GM12865 (cell line): Measurements from ENCODE around the gene IPMK.
A peak's percentile ranks its signal among the peaks of the same experiment; 100 is the strongest.

ENCODE experiments used
- DNase-seq: peaks from one replicate; pipeline ENCODE4 v3.0.0; 2010; ENCODE audit warnings: low read depth
- H3K4me3 ChIP-seq: 2 replicates; pipeline ENCODE4 v1.5.1; 2011; ENCODE audit warnings: mild to moderate bottlenecking, low read depth, low read length, control low read depth
- CTCF ChIP-seq: IDR thresholded peaks from 2 replicates; pipeline ENCODE4 v1.5.1; 2011; ENCODE audit warnings: low read length, control low read depth, low read depth, inconsistent platforms; ENCODE audit not compliant: insufficient read depth; ENCODE audit errors: missing control alignments

The IPMK gene

GRCh38 chr10:58267713-58268453 lies at the start of gene IPMK:
IPMK (minus strand) TSS chr10:58267894; CDS start chr10:58267611, 283 bp downstream.
- DNase-seq, result peak; percentile 98
- no peak for TF ChIP-seq CTCF
- H3K4me3 ChIP-seq, result peak within 1 kb of the TSS; percentile 96

GRCh38 chr10:58316874-58317273 lies 49.2 kb upstream of the IPMK start:
- no peak for TF ChIP-seq CTCF
- no peak overlapping the region for H3K4me3 ChIP-seq

GRCh38 chr10:58311026-58311425 lies 43.3 kb upstream of the IPMK start:
- DNase-seq, result no peak
- no peak overlapping the region for H3K4me3 ChIP-seq
- TF ChIP-seq CTCF, result no peak

More at GRCh38 chr10:58316874-58317273, 49.2 kb upstream of the IPMK start:
- DNase-seq, result no peak

GRCh38 chr10:58307676-58308075 lies 40.0 kb upstream of the IPMK start:
- no peak for DNase-seq
- no peak overlapping the region for H3K4me3 ChIP-seq
- TF ChIP-seq CTCF, result no peak

- no peak overlapping the region for H3K4me3 ChIP-seq
- no peak for DNase-seq
- no peak for TF ChIP-seq CTCF
These were observed 38.1 kb upstream of the IPMK start for GRCh38 chr10:58305821-58306220.

- no peak for DNase-seq
- TF ChIP-seq CTCF, result no peak
These were observed 36.5 kb upstream of the IPMK start for GRCh38 chr10:58304099-58304633.

GRCh38 chr10:58302254-58302653 lies 34.6 kb upstream of the IPMK start:
- no peak for DNase-seq
- no peak for TF ChIP-seq CTCF
- no peak overlapping the region for H3K4me3 ChIP-seq

More at GRCh38 chr10:58304099-58304633, 36.5 kb upstream of the IPMK start:
- no peak overlapping the region for H3K4me3 ChIP-seq
